Activated gamma-delta T cell treated with Interleukin-2 at 50 U/mL for 16 hours (primary cell): ENCODE data around the gene HBA2.
"Not testable (repeated sequence)": the region's sequence is repeated elsewhere in the genome, so short reads cannot be mapped to it uniquely, and the experiment has no call there.

Experiments used
- DNase-seq: peaks from one replicate; pipeline ENCODE4 v3.0.0-alpha.2; 2020

HBA2 gene

DNA sequence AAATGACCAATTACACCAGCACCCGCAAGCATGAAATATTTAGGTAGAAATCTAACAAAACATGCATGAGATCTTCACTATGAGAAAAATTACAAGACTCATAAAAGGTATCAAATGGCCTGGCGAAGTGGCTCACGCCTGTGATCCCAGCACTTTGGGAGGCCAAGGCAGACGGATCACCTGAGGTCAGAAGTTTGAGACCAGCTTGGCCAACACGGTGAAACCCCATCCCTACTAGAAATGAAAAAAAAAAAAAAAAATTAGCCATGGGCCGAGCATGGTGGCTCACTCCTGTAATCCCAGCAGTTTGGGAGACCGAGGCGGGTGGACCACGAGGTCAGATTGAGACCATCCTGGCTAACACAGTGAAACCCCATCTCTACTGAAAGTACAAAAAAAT, 31.4 kb downstream of the HBA2 start:
- DNase-seq = not testable (repeated sequence)

DNA sequence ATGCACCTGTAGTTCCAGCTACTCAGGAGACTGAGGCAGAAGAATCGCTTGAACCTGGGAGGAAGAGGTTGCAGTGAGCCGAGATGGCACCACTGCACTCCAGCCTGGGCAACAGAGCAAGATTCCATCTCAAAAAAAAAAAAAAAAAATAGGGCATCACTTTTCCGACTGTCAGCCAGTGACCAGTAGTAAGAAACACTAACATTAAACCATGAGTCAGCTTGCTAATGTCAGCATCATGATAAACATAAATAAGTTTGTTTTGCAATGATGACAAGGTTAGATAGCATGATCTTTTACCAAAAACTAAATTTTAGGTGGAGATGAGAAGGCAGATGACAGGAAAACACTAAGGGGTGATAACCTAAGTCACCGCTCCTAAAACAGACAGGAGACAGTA, 36.7 kb downstream of the HBA2 start:
- DNase-seq = not testable (repeated sequence)

DNA sequence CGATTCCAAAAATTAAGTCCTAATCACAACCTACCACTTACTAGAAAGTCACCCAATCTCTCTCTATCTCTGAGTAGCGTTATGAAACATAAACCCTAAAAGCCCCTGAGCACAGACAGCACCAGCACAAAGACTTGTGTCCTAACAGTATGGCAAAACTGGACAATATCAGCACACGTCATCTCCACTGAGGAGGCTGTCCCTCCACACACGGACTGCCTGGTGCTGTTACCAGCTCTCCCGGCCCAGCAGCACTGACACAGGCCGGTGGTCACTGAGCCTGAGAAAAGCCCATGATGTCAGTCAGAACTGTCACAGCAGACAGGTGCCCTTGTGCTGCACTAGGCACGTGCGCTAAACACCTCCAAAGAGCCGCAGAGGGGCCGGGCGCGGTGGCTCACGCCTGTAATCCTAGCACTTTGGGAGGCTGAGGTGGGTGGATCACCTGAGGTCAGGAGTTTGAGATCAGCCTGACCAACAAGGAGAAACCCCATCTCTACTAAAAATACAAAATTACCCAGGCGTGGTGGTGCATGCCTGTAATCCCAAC, 39.0 kb downstream of the HBA2 start:
- not testable (repeated sequence) for DNase-seq

DNA sequence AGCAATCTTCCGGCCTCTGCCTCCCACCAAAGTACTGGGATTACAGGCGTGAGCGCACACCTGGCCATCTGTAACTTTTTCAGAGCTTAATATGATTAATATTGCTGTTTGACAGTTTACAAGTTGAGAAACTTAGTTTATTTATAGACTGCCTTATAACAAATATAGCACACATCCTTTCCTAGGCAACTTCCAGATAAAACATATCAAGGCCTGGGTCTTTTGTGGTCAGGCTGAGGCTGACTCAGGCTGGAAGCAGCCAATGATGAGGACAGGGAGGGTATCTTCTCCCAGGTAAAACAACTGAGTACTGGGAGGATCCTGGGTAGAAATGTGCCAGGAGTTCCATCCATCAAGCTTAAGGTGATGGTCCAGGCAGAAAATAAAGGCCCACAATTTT, 40.3 kb downstream of the HBA2 start:
- no peak for DNase-seq

DNA sequence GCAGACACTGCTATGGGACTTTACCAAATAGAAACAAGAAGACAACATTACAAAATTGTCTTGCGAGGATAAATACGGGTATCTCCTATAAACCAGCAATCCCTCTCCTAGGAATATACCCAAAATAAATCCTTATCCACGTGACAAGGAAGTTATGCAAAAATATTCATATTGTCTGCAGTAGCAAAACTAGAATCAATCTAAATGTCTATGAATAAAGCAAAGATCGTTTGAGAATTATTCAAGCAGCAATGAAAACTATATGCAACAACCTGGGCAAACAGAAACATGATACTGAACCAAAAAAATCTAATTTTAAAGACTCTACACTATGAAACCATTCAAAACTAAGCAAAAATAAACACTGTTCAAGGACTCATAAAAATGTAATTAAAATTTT, 47.3 kb downstream of the HBA2 start:
- DNase-seq = no peak
